ENCODE data around the gene MIA2.
A peak's percentile ranks its signal among the peaks of the same experiment; 100 is the strongest.

MIA2 gene

GRCh38 chr14:39384177-39384576, 150.5 kb downstream of the MIA2 start:
- DNase-seq (ENCODE audit: low spot score): no peak

GRCh38 chr14:39393289-39393688, 159.6 kb downstream of the MIA2 start:
- DNase-seq (ENCODE audit: low spot score): no peak

- DNase-seq (ENCODE audit: low spot score): no peak
Measured at GRCh38 chr14:39395555-39396254, 162.0 kb downstream of the MIA2 start.

- DNase-seq (ENCODE audit: low spot score): no peak
Measured at GRCh38 chr14:39396448-39396847, 162.7 kb downstream of the MIA2 start.

GRCh38 chr14:39398382-39398781, 164.7 kb downstream of the MIA2 start:
- DNase-seq (ENCODE audit: low spot score): no peak

GRCh38 chr14:39406560-39406959, 172.8 kb downstream of the MIA2 start:
- DNase-seq (ENCODE audit: low spot score): no peak

GRCh38 chr14:39416072-39416471, 182.4 kb downstream of the MIA2 start:
- no peak for DNase-seq (ENCODE audit: low spot score)

- no peak for DNase-seq (ENCODE audit: low spot score)
Measured at GRCh38 chr14:39417014-39417413, 183.3 kb downstream of the MIA2 start.

- DNase-seq (ENCODE audit: low spot score): no peak
Measured at GRCh38 chr14:39419272-39419671, 185.6 kb downstream of the MIA2 start.

GRCh38 chr14:39422243-39422642, 188.5 kb downstream of the MIA2 start:
- no peak for DNase-seq (ENCODE audit: low spot score)

GRCh38 chr14:39423793-39424192, 190.1 kb downstream of the MIA2 start:
- no peak for DNase-seq (ENCODE audit: low spot score)

GRCh38 chr14:39425947-39426346, 192.2 kb downstream of the MIA2 start:
- no peak for DNase-seq (ENCODE audit: low spot score)

- DNase-seq (ENCODE audit: low spot score): no peak
Measured at GRCh38 chr14:39426605-39427004, 192.9 kb downstream of the MIA2 start.

GRCh38 chr14:39428118-39428517, 194.4 kb downstream of the MIA2 start:
- DNase-seq (ENCODE audit: low spot score): no peak

- DNase-seq (ENCODE audit: low spot score): peak; percentile 11
Measured at GRCh38 chr14:39430762-39431415, 197.2 kb downstream of the MIA2 start.

- peak; percentile 54 for DNase-seq (ENCODE audit: low spot score)
Measured at GRCh38 chr14:39431416-39432178, 197.9 kb downstream of the MIA2 start.

- DNase-seq (ENCODE audit: low spot score): peak; percentile 96
Measured at GRCh38 chr14:39432179-39432618, 198.5 kb downstream of the MIA2 start, which contains the start of gene FBXO33. TSS of gene FBXO33 (minus strand) at chr14:39432433. CDS start at chr14:39432162, 271 bp downstream.

- peak; percentile 67 for DNase-seq (ENCODE audit: low spot score)
Measured at GRCh38 chr14:39432619-39433451, 199.1 kb downstream of the MIA2 start.

- no peak for DNase-seq (ENCODE audit: low spot score)
Measured at GRCh38 chr14:39433452-39433813, 199.7 kb downstream of the MIA2 start.

GRCh38 chr14:39434401-39434800, 200.7 kb downstream of the MIA2 start:
- DNase-seq (ENCODE audit: low spot score): no peak

- DNase-seq (ENCODE audit: low spot score): no peak
Measured at GRCh38 chr14:39435241-39435640, 201.5 kb downstream of the MIA2 start.

Data from germinal center (tissue), 1 donor.